GM13977 (cell line): ENCODE data around the gene DTL.

Experiments
- DNase-seq: peaks from one replicate; pipeline ENCODE4 v3.0.0; 2012; ENCODE audit warnings: low spot score
- CTCF ChIP-seq: IDR thresholded peaks from 2 replicates; pipeline ENCODE4 v1.5.1; 2012; ENCODE audit warnings: mild to moderate bottlenecking, control low read depth; ENCODE audit not compliant: insufficient read depth; ENCODE audit errors: extremely low read depth, missing control alignments
- in situ Hi-C: fragments of 300-500 bp; cut with MboI; formaldehyde crosslinking; loops from one replicate; pipeline ENCODE4 v1.12.0; 2022; ENCODE audit warnings: low sequenced_read_pairs, low pct_unique_long_range_greater_than_20kb, mixed read lengths, inconsistent platforms; ENCODE audit not compliant: unreplicated experiment

The DTL gene

GRCh38 chr1:212118872-212119260 lies 83.3 kb downstream of the DTL start:
- TF ChIP-seq CTCF = no peak
- DNase-seq = no peak
- in situ Hi-C loops = no loop called here

GRCh38 chr1:212119397-212119837 lies 83.9 kb downstream of the DTL start:
- TF ChIP-seq CTCF = no peak
- in situ Hi-C loops = no loop called here
- no peak for DNase-seq

- TF ChIP-seq CTCF = no peak
- in situ Hi-C loops = no loop called here
- no peak for DNase-seq
Observed at GRCh38 chr1:212119863-212120262, 84.3 kb downstream of the DTL start.

- TF ChIP-seq CTCF = no peak
- DNase-seq = no peak
- in situ Hi-C loops = no loop called here
Observed at GRCh38 chr1:212121779-212122178, 86.2 kb downstream of the DTL start.

- TF ChIP-seq CTCF = no peak
- in situ Hi-C loops = no loop called here
- DNase-seq = no peak
Observed at GRCh38 chr1:212124690-212125582, 89.4 kb downstream of the DTL start.

GRCh38 chr1:212125654-212126053 lies 90.1 kb downstream of the DTL start:
- TF ChIP-seq CTCF = no peak
- DNase-seq = no peak
- in situ Hi-C loops = no loop called here
